Fibroblast of lung (primary cell): ENCODE results near the gene SLC22A7.

Experiments
- EZH2 ChIP-seq: IDR thresholded peaks from 2 replicates; pipeline ENCODE4 v1.5.1; 2012; ENCODE audit warnings: low read length, control low read depth, mild to moderate bottlenecking; ENCODE audit errors: missing control alignments
- TF ChIP-seq, protein P1 (sequence below), 2 donors: IDR thresholded peaks in 1 of 2; conservative IDR thresholded peaks in 1 of 2; 1 replicate in 1 of 2; 2 replicates in 1 of 2; pipeline ENCODE4 v1.5.1; 2011 to 2012; ENCODE audit warnings: low read length in 2 of 2, control low read depth in 1 of 2, inconsistent platforms in 1 of 2, low read depth in 1 of 2, mild to moderate bottlenecking in 1 of 2

GRCh38 chr6:43286456-43286979 lies 11.5 kb upstream of the SLC22A7 start:
- TF ChIP-seq, protein P1, sequence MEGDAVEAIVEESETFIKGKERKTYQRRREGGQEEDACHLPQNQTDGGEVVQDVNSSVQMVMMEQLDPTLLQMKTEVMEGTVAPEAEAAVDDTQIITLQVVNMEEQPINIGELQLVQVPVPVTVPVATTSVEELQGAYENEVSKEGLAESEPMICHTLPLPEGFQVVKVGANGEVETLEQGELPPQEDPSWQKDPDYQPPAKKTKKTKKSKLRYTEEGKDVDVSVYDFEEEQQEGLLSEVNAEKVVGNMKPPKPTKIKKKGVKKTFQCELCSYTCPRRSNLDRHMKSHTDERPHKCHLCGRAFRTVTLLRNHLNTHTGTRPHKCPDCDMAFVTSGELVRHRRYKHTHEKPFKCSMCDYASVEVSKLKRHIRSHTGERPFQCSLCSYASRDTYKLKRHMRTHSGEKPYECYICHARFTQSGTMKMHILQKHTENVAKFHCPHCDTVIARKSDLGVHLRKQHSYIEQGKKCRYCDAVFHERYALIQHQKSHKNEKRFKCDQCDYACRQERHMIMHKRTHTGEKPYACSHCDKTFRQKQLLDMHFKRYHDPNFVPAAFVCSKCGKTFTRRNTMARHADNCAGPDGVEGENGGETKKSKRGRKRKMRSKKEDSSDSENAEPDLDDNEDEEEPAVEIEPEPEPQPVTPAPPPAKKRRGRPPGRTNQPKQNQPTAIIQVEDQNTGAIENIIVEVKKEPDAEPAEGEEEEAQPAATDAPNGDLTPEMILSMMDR (conservative IDR thresholded peaks at IDR 0.05 in 1 of 2, IDR thresholded peaks at IDR 0.05 in 1 of 2; ENCODE audit: low read depth in 1 of 2, low read length in 2 of 2): no peak
- TF ChIP-seq EZH2: no peak
